Measurements from ENCODE around the gene SELE.

- TF ChIP-seq CTCF (conservative IDR thresholded peaks at IDR 0.05; ENCODE audit: low read length): no peak
- no peak for TF ChIP-seq EZH2phosphoT487 (IDR thresholded peaks at IDR 0.05; ENCODE audit: borderline replicate concordance, low read depth, low read length)
Observed at GRCh38 chr1:169676001-169676400, 57.9 kb downstream of the SELE start.
